HG03521 (cell line): ENCODE data around the gene KIF16B.
"Not testable (repeated sequence)": the region's sequence is repeated elsewhere in the genome, so short reads cannot be mapped to it uniquely, and the experiment has no call there.

Experiments
- ATAC-seq: cut with Tn5 transposase; IDR thresholded peaks from one replicate; pipeline ENCODE4 v1.9.1; 2021; ENCODE audit warnings: mild to moderate bottlenecking, moderate library complexity; ENCODE audit not compliant: unreplicated experiment

Gene KIF16B

DNA sequence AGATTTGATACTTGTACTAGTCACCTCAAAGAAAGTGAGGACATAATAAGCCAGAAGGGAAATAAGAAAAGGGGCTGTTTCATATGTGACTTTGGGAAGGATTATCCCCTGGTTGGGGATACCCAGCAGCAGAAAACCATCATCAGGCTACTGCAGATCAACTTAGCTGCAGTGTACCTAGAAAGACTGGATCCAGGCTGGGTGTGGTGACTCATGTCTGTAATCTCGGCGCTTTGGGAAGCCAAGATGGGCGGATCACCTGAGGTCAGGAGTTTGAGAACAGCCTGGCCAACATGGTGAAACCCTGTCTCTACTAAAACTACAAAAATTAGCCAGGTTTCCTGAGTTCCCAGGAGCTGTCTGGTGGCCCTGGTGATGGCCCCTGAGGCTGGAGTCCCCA, 23.2 kb upstream of the KIF16B start:
- ATAC-seq, result not testable (repeated sequence)

DNA sequence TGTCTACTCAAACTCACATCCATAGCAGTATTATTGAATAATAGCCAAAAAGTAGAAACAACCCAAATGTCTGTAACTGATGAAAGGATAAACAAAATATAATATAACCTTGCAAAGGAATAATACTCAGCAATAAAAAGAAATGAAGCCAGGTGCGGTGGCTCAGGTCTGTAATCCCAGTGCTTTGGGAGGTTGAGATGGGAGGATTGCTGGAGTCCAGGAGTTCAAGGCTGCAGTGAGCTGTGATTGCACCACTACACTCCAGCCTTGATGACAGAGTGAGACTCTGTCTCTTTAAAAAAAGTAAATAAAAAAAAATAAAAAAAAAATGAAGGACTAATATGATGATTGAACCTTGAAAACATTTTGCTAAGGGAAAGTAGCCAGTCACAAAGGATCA, 22.1 kb upstream of the KIF16B start:
- ATAC-seq, result no peak

- no peak for ATAC-seq
Measured at GRCh38 chr20:16590041-16590633, 16.9 kb upstream of the KIF16B start.

DNA sequence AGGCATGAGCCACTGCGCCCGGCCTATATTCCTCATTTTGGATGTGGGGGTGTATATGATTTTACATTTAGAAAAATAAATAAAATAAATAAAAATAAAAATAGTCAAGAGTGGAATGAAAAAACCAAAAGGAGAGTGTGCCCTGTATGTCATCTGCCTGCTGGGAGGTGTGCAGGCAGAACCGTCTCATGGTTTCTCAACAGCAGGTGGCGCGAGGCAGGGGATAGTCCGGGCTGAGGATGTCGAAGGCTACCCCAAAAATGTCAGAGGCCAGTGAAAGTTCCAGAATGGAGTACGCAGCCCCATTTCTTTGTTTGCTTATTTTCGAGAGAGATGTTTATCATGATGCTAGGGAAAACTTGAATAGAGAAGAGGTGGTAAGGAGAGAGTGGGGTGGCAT, 16.4 kb upstream of the KIF16B start:
- no peak for ATAC-seq

DNA sequence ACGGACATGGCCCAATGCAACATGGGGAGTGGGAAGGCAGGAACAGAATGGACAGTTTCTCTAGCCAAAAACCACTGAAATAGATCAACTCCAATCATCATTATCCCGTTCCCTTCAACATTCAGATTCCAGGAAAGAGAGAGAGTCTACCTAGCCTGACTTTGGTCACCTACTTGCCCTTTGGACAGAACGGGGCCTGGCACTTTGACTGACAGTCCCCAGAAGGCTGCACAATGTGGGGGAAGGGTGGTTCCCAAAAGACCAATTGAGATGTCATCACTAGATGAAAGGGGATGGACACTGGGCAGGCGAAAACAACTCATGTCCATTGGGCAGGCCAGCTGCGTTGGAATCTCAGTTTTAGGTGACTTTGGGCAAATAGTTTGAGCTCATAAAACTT, 15.0 kb upstream of the KIF16B start:
- ATAC-seq, result no peak

DNA sequence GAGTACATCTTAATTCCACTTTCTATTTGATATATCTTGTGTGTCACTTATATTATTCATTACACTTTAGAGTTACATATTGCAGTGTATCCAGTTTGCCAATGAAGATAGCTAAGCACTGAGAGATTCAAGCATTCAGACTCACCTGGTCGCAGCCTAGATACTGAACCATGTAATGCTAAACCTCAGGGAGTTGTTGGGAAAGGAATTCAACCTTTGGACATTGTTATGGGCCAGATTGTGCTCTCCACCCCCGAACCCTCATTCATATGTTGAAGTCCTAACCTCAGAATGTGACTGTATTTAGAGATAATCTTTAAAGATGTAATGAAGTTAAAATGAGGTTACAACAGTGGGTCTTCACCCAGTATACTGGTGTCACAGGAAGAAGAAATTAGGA, 13.8 kb upstream of the KIF16B start:
- ATAC-seq, result no peak

DNA sequence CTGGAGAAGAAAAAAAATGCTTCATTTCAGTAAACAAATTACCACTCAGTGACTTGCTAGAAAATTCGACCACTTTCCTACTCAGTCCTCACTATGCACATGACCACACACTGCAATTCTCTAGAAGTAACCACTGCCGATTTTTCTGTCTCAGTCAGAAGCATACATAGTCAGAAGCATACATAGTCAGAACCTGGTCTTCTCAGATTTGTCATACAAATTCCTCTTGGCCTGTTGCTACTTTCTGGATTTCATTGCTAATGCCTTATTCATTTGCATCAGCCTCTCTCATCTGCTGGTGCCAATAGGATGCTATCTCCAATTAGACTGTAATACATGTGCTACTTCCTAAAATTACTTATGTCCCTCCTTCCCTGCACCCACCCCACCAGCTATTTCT, 10.2 kb upstream of the KIF16B start:
- ATAC-seq, result no peak

DNA sequence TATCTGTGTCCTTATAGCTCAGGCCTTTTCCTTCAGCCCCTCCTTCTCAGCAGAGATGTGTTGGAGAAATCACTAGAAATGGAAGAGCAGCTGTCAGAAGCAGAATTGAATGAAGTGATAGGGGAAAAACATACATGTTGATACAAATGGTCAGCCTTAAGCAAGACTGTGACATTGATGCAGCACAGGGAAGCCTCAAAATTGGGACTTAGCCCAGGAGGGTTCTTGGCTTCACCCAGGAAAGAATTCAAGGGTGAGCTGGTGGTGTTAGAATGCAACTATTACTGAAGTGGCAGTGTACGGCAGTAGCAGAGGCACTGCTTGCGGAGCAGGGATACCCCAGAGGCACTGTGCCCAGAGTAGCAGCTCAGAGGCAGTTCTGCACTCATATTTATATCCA, 8.0 kb upstream of the KIF16B start:
- ATAC-seq, result no peak

DNA sequence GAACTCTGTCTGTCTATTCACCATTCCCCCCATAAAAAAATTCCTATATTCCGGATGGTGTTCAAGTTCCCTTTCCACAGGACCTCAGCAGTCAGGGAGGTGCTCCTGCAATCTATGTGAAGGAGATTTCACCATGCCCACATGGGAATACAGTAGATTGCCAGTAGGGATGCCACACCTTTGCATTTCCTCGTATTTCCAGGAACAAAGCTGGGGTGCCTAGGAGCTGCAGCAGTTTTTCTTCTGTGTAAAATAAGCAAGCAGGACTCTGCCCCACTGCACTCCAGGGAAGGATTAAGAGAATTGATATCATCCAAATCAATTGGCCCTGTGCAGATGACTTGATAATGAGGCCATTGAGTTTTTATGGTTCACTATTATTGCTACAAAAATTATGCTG, 7.4 kb upstream of the KIF16B start:
- ATAC-seq, result no peak

DNA sequence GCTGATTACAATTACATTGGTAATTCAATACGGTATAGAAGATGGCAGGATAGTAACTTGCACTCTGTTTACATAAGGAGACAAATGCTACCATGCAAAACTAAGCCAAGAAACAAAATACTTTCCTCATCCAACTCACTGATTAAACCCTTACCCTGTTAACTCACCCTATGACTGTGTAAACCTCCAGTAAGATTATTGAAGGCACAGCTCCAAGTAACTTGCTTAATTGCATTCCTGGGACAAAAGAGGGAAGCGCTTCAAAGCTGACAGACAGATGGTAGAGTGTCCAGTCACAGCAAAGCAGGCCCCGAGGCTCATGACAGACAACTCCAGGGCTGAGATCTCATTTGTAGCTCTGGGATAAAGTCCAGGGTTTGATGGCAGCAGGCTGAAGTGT, 6.9 kb upstream of the KIF16B start:
- ATAC-seq, result no peak

DNA sequence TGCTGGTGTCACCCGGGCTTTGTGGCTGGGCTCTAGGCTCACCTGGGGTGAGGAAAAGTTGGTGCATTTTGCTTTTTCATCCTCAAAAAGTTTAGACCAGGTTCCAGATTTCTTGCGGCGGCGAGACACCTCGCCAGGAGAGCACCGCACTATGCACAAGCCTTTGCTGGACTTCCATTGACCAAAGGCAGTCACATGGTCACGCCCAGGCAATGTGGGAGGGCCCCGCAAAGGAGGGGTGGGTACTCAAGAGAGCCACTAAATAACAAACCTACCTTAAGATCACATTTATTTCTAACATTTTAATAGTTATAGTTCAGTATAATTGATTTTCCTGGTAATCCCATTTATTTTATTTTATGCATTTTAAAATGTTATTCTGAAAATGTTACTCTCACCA, 3.0 kb upstream of the KIF16B start:
- ATAC-seq, result no peak

GRCh38 chr20:16575390-16576140, 2.3 kb upstream of the KIF16B start:
- no peak for ATAC-seq

GRCh38 chr20:16574656-16575355, 1.6 kb upstream of the KIF16B start:
- ATAC-seq, result peak; percentile 54

DNA sequence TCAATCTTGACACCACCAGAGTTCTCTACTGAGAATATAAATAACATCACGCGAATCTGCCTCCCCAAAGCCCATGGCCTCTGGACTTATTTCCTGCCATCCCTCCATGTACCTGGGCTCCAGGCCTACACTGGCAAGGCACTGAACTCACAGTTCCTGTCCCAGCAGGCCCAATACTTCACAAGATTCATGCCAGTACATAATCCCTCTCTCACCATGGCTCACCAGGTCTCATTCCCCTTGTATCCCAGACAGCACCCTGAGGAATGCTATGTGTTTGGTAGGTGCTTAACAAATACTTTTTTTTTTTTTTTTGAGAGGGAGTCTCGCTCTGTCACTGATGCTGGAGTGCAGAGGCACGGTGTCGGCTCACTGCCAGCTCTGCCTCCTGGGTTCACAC, 1.9 kb downstream of the KIF16B start:
- ATAC-seq, result no peak

DNA sequence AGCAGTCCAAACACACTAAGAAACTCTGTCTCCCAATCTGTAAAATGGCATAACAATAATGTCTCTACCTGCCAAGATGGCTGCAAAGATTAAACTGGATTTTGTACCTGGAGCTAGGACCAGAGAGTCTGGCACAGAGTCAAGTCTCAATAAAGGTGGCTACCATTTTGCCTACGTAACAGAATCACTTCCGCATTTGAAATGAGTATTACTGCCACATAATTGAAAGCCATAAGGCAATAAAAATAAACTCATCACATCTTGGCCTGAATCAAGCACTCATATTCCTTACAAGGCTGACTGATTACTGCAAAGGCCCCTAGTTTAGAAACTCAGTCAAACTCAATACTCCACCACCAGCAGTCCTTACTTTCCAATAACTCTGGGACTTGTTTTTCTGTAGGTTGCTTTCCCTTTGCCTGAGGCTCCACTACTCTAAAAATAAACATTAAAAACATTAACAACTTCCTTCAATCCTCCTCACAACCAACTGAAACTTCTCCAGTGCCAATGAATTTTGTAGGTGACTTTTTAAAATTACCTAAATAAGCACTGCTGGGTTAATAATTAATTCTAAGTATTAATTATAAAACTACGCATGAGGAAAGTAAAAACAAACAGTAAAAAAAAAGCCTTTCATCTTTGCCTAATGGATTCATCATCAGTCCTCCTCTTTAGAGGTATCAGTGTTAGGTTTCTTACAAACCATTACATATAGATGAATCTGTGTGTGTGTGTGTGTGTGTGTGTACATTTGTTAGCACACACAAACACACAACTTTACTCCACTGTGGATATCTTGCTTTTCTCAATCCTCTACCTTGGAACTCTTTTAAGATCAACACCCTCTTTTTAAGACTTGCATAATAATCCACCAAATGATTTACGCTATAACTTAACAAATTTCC, 3.7 kb downstream of the KIF16B start:
- no peak for ATAC-seq

- ATAC-seq, result no peak
Measured at GRCh38 chr20:16566080-16566479, 7.2 kb downstream of the KIF16B start.

DNA sequence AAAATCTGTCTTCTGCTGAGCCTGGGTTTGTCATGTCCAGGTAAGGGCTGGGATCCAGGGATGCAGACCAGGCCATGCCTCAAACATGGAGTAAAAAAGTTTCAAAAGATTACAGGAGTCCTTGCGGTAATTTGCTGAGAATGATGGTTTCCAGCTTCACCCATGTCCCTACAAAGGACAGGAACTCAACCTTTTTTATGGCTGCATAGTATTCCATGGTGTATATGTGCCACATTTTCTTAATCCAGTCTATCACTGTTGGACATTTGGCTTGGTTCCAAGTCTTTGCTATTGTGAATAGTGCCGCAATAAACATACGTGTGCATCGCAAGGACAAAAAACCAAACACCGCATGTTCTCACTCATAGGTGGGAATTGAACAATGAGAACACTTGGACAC, 9.2 kb downstream of the KIF16B start:
- ATAC-seq, result not testable (repeated sequence)

DNA sequence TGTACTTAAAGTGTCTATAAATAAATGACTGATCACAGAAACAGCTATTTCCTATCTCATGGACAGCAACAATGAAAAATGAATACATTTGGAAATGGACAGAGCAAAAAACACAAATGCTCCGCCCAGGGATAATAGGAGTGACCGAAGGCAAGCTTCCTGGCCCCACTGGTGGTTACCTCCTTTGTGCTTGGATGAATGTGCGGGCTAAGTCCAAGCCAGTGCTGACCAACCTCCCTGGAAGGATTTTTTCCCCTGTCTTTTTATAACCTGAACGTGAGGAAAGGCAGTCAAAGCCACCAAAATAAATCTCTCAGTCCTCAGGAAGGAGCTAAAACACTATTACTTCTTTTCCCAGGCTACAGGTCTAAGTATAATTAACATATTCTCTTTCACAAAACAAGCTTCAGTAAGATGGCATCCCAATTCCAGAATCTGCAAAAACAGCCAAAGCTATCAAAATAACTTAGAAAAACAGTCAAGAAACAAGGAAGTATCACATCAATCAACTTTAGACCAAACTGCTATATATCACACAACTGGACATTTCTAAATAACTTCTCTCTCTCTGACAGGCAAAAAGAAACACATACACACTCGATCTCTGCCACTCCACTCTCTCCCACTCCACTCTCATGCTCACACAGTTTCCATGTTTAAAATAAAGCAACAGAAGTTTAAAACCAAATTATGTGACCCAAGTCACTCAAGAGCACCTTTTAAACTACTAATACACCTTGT, 10.0 kb downstream of the KIF16B start:
- no peak for ATAC-seq

GRCh38 chr20:16562259-16562658, 11.0 kb downstream of the KIF16B start:
- ATAC-seq, result no peak

- ATAC-seq, result no peak
Measured at GRCh38 chr20:16560661-16561060, 12.6 kb downstream of the KIF16B start.

- ATAC-seq, result no peak
Measured at GRCh38 chr20:16560216-16560615, 13.0 kb downstream of the KIF16B start.
